ENCODE data around the gene POMC. TPM values are rescaled to one million over a fixed set of nuclear protein-coding genes. Genes with fewer than 3 reads are reported as not detected.
"Not testable (repeated sequence)": the region's sequence is repeated elsewhere in the genome, so short reads cannot be mapped to it uniquely, and the experiment has no call there.

The POMC gene
- total RNA-seq, 1 experiment from 2014 or later: not detected

GRCh38 chr2:25129901-25130520, 38.4 kb downstream of the POMC start:
- H3K27ac Mint-ChIP-seq (ENCODE audit: low read depth, unreplicated experiment): no peak overlapping the region
- no TSS peak for BruUV-seq (replicated peaks)
- CTCF ChIA-PET: interaction anchor here (0.6 to 11.5 kb wide), 17 partner anchors 9 to 1261 kb away, joined by 3 to 100 read pairs (median 3); no protein-coding TSS in a partner anchor
- no peaks in the 10 kb centered on the region for H3K4me1 Mint-ChIP-seq (ENCODE audit: insufficient read depth, unreplicated experiment)
- no peak for DNase-seq (ENCODE audit: unreplicated experiment)
- no peaks in the 10 kb centered on the region for H3K9me3 Mint-ChIP-seq (ENCODE audit: unreplicated experiment)
- H3K36me3 Mint-ChIP-seq (ENCODE audit: insufficient read depth, unreplicated experiment): no peaks in the 10 kb centered on the region
- intact Hi-C loops (cut with micrococcal nuclease): loop anchor here (1.0 to 5.0 kb wide), 4 partner anchors 66 to 720 kb away; partner anchors contain the start of gene EFR3B
- no peak overlapping the region for H3K4me3 Mint-ChIP-seq (ENCODE audit: unreplicated experiment)
- no peak for TF ChIP-seq CTCF (IDR thresholded peaks at IDR 0.05; ENCODE audit: unreplicated experiment)
- POLR2A ChIA-PET: interaction anchor here (1.0 to 2.3 kb wide), 2 partner anchors 154 to 157 kb away, joined by 4 to 9 read pairs; no protein-coding TSS in a partner anchor
- peaks cover 50% of the 10 kb centered on the region for H3K27me3 Mint-ChIP-seq (ENCODE audit: insufficient read depth, unreplicated experiment)

GRCh38 chr2:25127646-25128045, 40.7 kb downstream of the POMC start:
- DNase-seq (ENCODE audit: unreplicated experiment): no peak
- no peaks in the 10 kb centered on the region for H3K4me1 Mint-ChIP-seq (ENCODE audit: insufficient read depth, unreplicated experiment)
- no peak overlapping the region for H3K4me3 Mint-ChIP-seq (ENCODE audit: unreplicated experiment)
- no peak for TF ChIP-seq CTCF (IDR thresholded peaks at IDR 0.05; ENCODE audit: unreplicated experiment)
- ChIA-PET POLR2A (interaction anchor here (0.6 to 1.3 kb wide), 4 partner anchors 20 to 255 kb away, joined by 3 to 5 read pairs (median 4); no protein-coding TSS in a partner anchor), CTCF (interaction anchor here (0.5 to 11.5 kb wide), 7 partner anchors 10 to 750 kb away, joined by 3 to 100 read pairs (median 5); no protein-coding TSS in a partner anchor)
- intact Hi-C loops (cut with micrococcal nuclease): loop anchor here (5.0 kb wide), 1 partner anchor 85 kb away; the partner anchor contains the start of gene EFR3B
- BruUV-seq (replicated peaks): no TSS peak
- no peaks in the 10 kb centered on the region for H3K9me3 Mint-ChIP-seq (ENCODE audit: unreplicated experiment)
- no peaks in the 10 kb centered on the region for H3K36me3 Mint-ChIP-seq (ENCODE audit: insufficient read depth, unreplicated experiment)
- H3K27ac Mint-ChIP-seq (ENCODE audit: low read depth, unreplicated experiment): no peak overlapping the region
- peaks cover 32% of the 10 kb centered on the region for H3K27me3 Mint-ChIP-seq (ENCODE audit: insufficient read depth, unreplicated experiment)

GRCh38 chr2:25127071-25127470, 41.3 kb downstream of the POMC start:
- ChIA-PET CTCF (interaction anchor here (0.5 to 11.5 kb wide), 4 partner anchors 10 to 718 kb away, joined by 3 to 100 read pairs (median 24); no protein-coding TSS in a partner anchor), POLR2A (interaction anchor here (0.6 kb wide), 3 partner anchors 19 to 254 kb away, joined by 3 to 4 read pairs (median 3); no protein-coding TSS in a partner anchor)
- H3K27me3 Mint-ChIP-seq (ENCODE audit: insufficient read depth, unreplicated experiment): peaks cover 33% of the 10 kb centered on the region
- H3K9me3 Mint-ChIP-seq (ENCODE audit: unreplicated experiment); H3K4me1 Mint-ChIP-seq (ENCODE audit: insufficient read depth, unreplicated experiment); H3K36me3 Mint-ChIP-seq (ENCODE audit: insufficient read depth, unreplicated experiment); H3K27ac Mint-ChIP-seq (ENCODE audit: low read depth, unreplicated experiment); H3K4me3 Mint-ChIP-seq (ENCODE audit: unreplicated experiment); DNase-seq (ENCODE audit: unreplicated experiment); BruUV-seq (replicated peaks): not testable (repeated sequence)
- intact Hi-C loops (cut with micrococcal nuclease): loop anchor here (5.0 kb wide), 1 partner anchor 85 kb away; the partner anchor contains the start of gene EFR3B

- Mint-ChIP-seq H3K4me1 (ENCODE audit: insufficient read depth, unreplicated experiment) (no peaks in the 10 kb centered on the region), H3K27ac (ENCODE audit: low read depth, unreplicated experiment) (no peak overlapping the region), H3K36me3 (ENCODE audit: insufficient read depth, unreplicated experiment) (no peaks in the 10 kb centered on the region), H3K9me3 (ENCODE audit: unreplicated experiment) (no peaks in the 10 kb centered on the region), H3K4me3 (ENCODE audit: unreplicated experiment) (no peak overlapping the region), H3K27me3 (ENCODE audit: insufficient read depth, unreplicated experiment) (peaks cover 24% of the 10 kb centered on the region)
- ChIA-PET CTCF (interaction anchor here (0.7 to 11.5 kb wide), 2 partner anchors 151 to 683 kb away, joined by 3 to 100 read pairs; no protein-coding TSS in a partner anchor), POLR2A (no interaction called here)
- no peak for TF ChIP-seq CTCF (IDR thresholded peaks at IDR 0.05; ENCODE audit: unreplicated experiment)
- intact Hi-C loops (cut with micrococcal nuclease): loop anchor here (5.0 kb wide), 1 partner anchor 84 kb away; the partner anchor contains the start of gene EFR3B
- DNase-seq (ENCODE audit: unreplicated experiment): no peak
- no TSS peak for BruUV-seq (replicated peaks)
Observed at GRCh38 chr2:25125976-25126375, 42.4 kb downstream of the POMC start.

All from MCF 10A (cell line).